HG03045 (cell line): ENCODE data around the gene MCF2L.
"Not testable (repeated sequence)": the region's sequence is repeated elsewhere in the genome, so short reads cannot be mapped to it uniquely, and the experiment has no call there.

Experiments used
- ATAC-seq: cut with Tn5 transposase; IDR thresholded peaks from one replicate; pipeline ENCODE4 v1.9.1; 2021; ENCODE audit warnings: mild to moderate bottlenecking, moderate library complexity; ENCODE audit not compliant: unreplicated experiment

The MCF2L gene

DNA sequence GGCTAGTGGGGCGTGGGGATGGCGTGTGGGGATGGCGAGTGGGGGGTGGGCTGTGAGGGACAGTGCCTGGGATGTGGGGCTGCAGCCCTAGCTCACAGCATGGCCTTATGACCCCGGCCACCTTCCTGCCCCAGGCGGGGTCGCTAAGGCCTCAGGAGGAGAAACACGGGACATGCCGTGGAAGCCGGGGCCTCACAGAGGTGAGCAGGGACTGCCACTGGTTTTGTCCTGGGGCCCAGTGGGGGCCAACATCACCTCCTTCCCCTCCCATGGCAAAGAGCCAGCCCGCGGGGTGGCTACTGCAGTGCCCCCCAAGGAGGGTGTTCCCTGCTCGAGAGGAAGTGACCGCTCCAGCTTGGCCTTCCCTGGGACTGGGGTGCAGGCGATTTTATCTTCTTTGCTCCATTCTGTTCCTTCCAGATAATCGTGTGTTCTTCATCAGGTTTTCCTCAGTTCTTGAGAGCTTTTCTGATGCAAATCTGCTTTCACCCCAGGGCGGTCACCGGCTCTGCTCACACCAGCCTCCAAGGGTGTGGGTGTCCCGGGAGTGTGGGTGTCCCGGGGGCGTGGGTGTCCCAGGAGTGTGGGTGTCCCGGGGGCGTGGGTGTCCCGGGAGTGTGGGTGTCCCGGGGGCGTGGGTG is 137.8 kb downstream of the MCF2L start:
- ATAC-seq: no peak

GRCh38 chr13:113108521-113108920 is 139.5 kb downstream of the MCF2L start:
- ATAC-seq: not testable (repeated sequence)

DNA sequence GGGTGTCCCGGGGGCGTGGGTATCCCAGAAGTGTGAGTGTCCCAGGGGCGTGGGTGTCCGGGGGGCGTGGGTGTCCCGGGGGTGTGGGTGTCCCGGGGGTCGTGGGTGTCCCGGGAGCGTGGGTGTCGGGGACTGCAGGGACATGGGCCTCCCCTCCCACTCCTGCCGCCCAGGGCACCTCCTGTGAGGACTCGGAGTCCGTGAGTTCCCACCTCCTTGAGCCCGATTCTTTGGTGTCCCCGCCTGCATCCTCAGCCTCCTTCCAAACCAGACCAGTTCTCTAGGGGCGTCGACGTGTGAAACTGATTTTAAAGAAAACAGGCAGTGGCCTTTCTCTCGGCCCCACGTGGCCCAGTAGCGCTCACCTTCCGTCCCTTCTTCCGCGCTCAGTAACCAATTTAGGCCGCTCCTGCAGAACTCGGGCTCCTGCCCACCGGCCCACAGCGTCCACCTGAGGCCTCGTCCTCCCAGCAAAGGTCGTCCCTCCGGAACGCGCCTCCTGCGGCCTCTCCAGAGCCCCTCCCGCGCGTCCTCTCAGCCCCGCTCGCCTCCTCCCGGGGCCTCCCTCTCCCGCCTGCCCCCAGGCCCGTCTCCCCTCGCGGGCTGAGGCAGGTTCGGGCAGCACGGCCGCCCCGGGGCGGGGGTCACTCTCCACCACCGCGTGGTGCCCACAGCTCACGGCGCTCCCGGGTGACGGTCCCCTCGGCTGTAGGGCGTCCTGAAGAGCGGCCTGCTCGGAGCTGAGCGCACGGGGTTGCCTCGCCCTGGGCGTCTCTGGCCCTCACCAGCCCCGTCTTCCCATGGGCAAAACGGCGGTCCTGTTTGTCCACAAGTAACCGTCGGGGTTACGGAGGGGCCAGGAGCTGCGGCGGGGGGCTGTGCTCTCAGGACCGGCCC is 140.4 kb downstream of the MCF2L start:
- ATAC-seq: no peak

GRCh38 chr13:113110048-113110851 is 141.2 kb downstream of the MCF2L start:
- ATAC-seq: no peak

GRCh38 chr13:113110852-113111315 is 141.9 kb downstream of the MCF2L start:
- no peak for ATAC-seq

- not testable (repeated sequence) for ATAC-seq
Measured at GRCh38 chr13:113111821-113112220, 142.8 kb downstream of the MCF2L start.

- not testable (repeated sequence) for ATAC-seq
Measured at GRCh38 chr13:113112475-113112874, 143.5 kb downstream of the MCF2L start.

GRCh38 chr13:113112893-113113845 is 144.2 kb downstream of the MCF2L start:
- ATAC-seq: no peak

DNA sequence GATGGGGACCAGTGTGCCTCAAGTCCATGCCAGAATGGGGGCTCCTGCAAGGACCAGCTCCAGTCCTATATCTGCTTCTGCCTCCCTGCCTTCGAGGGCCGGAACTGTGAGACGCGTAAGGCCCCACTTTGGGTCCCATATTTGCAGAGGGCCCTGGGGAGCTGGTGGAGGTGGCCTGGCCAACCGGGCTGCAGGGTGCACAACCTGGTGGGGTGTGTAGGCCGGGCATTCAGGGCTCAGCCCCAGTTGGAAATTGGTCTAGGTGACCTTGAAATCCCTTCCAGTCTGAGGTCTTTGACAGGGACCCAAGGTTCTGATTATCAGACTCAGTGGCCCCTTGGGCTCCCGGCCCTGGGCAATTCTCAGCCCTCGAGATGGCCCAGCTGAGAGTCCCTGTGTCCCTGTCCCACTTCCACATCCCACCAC is 144.8 kb downstream of the MCF2L start:
- ATAC-seq: no peak

GRCh38 chr13:113114511-113115362 is 145.7 kb downstream of the MCF2L start:
- no peak for ATAC-seq

DNA sequence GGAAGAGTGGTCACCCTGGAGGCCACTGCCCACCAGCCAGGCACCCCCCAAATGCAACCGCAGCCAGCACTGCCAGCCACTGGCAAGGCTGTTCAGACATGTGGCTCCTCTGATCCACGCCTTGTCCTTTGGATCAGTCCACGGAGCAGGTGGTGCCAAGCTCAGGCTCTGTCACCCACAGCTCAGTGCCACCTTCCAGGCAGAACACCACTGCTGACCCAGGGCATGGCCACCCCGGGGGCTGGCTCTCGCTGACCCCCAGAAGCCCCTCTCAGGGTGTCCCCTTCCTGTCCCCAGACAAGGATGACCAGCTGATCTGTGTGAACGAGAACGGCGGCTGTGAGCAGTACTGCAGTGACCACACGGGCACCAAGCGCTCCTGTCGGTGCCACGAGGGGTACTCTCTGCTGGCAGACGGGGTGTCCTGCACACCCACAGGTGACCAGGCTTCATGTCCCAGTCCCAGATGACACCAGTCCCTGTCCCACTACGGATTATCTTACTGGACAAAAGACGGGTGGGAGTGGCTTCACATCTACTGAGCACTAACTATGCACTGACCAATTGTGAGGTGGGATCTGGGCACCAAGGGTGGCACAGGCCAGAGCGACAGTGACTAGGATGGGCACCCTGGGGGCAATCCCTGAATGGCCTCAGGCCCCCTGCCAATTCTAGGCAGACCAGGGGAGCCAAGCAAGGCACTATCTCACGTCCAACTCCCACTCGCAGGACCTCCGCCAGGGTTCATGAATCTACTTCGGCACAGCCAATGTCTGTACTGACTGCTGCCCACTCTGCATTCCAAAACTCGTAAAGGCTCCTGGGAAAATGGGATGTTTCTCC is 146.6 kb downstream of the MCF2L start:
- no peak for ATAC-seq

- ATAC-seq: no peak
Measured at GRCh38 chr13:113116206-113116800, 147.3 kb downstream of the MCF2L start.

DNA sequence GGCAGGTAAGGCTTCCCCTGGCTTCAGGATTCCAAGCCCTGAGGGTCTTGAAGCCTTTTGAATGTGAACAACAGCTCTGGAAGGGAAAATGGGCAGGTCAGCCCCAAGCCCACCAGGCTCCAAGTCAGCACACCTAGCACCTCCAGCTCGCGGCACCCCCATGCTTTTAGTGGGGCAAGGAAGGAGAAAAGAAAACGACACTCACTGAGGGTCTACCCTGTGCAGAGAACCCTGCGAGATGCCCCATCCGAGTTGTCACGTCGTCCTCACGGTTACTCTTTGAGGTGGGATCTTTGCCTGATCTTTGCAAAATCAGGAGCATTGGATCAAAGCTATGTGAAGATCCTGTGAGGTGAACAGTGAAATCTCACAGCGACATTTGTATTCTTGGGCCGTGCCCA is 147.9 kb downstream of the MCF2L start:
- no peak for ATAC-seq

DNA sequence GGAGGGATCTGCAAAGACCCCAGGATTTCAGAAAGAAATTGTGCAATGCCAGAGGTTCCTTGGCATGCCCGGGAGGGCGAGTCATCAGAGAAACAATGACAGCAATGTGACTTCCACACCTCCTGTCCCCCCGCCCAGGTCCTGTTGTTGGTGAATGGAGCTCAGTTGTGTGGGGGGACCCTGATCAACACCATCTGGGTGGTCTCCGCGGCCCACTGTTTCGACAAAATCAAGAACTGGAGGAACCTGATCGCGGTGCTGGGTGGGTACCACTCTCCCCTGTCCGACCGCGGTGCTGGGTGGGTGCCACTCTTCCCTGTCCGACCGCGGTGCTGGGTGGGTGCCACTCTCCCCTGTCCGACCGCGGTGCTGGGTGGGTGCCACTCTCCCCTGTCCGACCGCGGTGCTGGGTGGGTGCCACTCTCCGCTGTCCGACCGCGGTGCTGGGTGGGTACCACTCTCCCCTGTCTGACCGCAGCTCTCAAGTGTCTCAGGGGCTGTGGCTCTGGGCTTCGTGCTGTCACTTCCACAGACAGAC is 148.4 kb downstream of the MCF2L start:
- ATAC-seq: no peak

GRCh38 chr13:113117911-113118260 is 148.9 kb downstream of the MCF2L start:
- ATAC-seq: no peak

GRCh38 chr13:113118261-113119021 is 149.4 kb downstream of the MCF2L start:
- no peak for ATAC-seq
